Stimulated activated CD8-positive, alpha-beta memory T cell treated with anti-CD3 and anti-CD28 coated beads, Interleukin-7, amount 100 ng/mL, for 48 hours (primary cell): Measurements from ENCODE around the gene ADGRL1.

ENCODE experiments used
- DNase-seq, 2 donors: peaks; one replicate each; pipeline ENCODE4 v3.0.0-alpha.2; 2020; ENCODE audit warnings: low read depth in 1 of 2; ENCODE audit errors: extremely low read depth in 1 of 2

The ADGRL1 gene

GRCh38 chr19:14114854-14115253, 91.1 kb downstream of the ADGRL1 start:
- peak in 1 of 2 donors; percentile 38 for DNase-seq

- no peak for DNase-seq
Observed at GRCh38 chr19:14114439-14114838, 91.5 kb downstream of the ADGRL1 start.

GRCh38 chr19:14113762-14114414, 92.1 kb downstream of the ADGRL1 start:
- DNase-seq: peak in 1 of 2 donors; percentile 37

GRCh38 chr19:14112809-14113385, 93.1 kb downstream of the ADGRL1 start:
- DNase-seq: no peak

- DNase-seq: no peak
Observed at GRCh38 chr19:14112051-14112808, 93.7 kb downstream of the ADGRL1 start.

- DNase-seq: no peak
Observed at GRCh38 chr19:14111486-14111885, 94.5 kb downstream of the ADGRL1 start.

GRCh38 chr19:14110650-14111049, 95.3 kb downstream of the ADGRL1 start:
- no peak for DNase-seq

- no peak for DNase-seq
Observed at GRCh38 chr19:14107581-14108461, 98.1 kb downstream of the ADGRL1 start.

GRCh38 chr19:14106840-14107239, 99.1 kb downstream of the ADGRL1 start:
- DNase-seq: no peak

- no peak for DNase-seq
Observed at GRCh38 chr19:14105680-14106079, 100.3 kb downstream of the ADGRL1 start.

GRCh38 chr19:14103310-14103709, 102.7 kb downstream of the ADGRL1 start:
- no peak for DNase-seq

GRCh38 chr19:14102756-14103155, 103.2 kb downstream of the ADGRL1 start:
- no peak for DNase-seq

GRCh38 chr19:14102102-14102696, 103.8 kb downstream of the ADGRL1 start:
- DNase-seq: no peak

GRCh38 chr19:14101003-14101545, 104.9 kb downstream of the ADGRL1 start:
- DNase-seq: no peak
